C4-2B (cell line): ENCODE data around the gene WDR5.

Source experiments
- H3K27ac ChIP-seq: fragments of 450-650 bp; 2 replicates; pipeline ENCODE4 v1.5.1; 2017
- ZFX ChIP-seq: fragments of 450-650 bp; IDR thresholded peaks from 2 replicates; pipeline ENCODE4 v1.6.1; 2017
- TF ChIP-seq, protein P1 (sequence below): fragments of 450-650 bp; conservative IDR thresholded peaks from 2 replicates; pipeline ENCODE4 v1.5.1; 2017; ENCODE audit warnings: mild to moderate bottlenecking

Gene WDR5

DNA sequence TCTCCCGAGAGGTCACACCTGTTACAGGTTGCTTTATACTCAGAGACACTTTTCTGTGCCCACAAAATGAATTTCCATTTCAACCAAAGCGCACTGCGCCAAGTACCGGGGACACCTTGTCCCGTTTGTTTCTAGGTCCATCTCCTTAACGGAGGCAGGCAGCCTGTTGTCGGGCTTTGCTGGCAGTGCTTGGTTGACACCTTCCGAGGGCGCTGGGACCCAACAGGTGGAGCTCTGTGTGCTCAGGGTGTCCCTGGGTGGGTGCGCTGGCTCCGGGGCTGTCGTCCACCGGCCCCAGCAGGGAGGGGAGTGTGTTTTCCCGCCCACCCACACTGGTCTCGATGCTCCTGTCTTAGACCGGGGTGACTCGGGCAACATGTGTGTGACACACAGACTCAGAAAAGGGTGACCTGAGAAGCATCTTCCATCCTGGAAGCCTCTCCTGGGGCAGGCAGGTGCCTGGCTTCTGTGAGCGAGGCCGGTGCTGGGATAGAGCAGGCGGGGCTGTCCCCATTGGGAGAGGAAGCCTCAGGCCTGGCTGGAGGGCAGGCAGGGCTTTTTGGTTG lies 20.0 kb downstream of the WDR5 start:
- TF ChIP-seq, protein P1, sequence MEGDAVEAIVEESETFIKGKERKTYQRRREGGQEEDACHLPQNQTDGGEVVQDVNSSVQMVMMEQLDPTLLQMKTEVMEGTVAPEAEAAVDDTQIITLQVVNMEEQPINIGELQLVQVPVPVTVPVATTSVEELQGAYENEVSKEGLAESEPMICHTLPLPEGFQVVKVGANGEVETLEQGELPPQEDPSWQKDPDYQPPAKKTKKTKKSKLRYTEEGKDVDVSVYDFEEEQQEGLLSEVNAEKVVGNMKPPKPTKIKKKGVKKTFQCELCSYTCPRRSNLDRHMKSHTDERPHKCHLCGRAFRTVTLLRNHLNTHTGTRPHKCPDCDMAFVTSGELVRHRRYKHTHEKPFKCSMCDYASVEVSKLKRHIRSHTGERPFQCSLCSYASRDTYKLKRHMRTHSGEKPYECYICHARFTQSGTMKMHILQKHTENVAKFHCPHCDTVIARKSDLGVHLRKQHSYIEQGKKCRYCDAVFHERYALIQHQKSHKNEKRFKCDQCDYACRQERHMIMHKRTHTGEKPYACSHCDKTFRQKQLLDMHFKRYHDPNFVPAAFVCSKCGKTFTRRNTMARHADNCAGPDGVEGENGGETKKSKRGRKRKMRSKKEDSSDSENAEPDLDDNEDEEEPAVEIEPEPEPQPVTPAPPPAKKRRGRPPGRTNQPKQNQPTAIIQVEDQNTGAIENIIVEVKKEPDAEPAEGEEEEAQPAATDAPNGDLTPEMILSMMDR, result no peak
- no peak for TF ChIP-seq ZFX
- no peak overlapping the region for H3K27ac ChIP-seq

DNA sequence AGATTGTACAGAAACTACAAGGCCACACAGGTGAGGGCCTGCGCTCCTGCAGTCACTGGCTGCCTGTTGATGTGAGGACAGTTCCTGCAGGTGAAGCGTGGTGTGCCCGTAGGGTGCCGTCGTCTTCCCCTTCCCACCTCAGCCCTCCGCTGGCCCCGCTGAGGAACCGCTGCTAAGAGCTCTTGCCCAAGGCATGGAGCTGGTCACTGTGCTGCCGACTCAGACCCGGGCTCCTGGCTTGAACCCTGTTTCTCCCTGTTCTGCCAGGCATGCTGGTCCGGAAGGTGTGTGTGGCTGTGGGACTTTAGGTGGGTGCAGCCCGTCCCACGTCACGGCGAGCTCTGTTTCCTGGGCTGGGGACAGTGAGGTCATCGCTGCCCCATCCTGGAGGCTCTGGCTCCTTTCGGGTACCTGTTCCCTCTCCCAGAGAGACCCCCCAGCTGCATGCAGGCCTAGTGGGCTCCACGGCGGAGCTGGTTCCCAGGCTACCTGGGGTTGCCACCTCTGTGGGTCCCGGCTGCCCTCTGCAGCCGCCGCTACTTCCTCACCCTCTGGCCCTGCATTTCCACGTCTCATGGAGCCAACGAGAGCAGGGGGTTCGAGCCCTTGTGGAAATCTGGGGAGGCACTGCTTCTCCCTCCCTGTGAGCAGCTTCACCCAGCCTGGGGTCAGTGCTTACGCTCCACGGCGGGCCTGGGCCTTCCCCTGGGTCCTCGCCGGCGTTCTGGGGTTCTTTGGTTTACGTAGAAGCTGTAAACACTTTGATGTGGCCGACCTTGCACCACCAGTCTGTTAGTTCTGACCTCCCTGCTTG lies 20.9 kb downstream of the WDR5 start:
- no peak overlapping the region for H3K27ac ChIP-seq
- TF ChIP-seq, protein P1, result no peak
- TF ChIP-seq ZFX, result no peak

DNA sequence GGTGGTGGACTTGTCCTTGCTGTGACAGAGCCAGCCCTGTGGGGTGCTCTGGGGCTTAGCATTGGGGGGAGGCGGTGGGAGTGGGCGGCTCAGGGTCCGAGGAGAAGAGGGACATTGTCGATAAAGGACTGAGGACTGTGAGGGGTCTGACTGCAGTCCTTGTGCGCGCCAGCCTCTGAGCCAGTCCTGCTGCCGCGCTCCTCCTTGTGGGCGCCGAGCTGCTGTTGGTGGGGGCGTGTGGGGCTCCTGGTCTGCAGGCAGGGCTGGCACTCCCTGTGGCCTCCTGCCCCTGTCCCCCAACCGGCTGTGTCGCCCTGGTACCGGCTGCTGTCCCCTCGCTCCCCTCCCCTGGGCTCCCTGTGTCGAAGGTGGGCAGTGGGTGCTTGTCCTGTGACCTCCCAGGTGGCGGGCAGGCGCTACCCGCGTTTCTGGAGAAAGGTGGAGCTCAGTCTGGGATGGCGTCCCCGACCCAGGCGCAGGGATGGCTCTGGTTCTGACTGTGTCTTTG lies 21.6 kb downstream of the WDR5 start:
- no peak overlapping the region for H3K27ac ChIP-seq

DNA sequence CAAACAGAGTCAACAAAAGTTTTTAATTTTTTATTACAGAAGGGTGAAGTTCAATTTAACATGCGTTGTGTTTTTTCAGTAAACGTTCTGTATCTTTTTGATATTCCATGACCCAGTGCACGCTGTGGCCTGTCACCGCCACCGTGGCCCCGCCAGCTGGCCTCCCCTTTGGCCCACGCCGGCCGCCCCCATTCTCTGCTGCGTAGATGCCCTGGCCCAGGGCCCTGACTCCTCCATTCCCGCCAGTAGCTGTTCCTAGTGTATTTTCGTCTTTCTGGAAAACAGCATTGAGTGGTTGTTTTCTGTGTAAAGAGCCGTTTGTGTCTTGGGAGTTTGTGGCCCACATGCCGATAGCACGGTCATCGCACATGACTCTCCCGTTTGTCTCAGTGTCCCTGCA lies 22.4 kb downstream of the WDR5 start:
- no peak overlapping the region for H3K27ac ChIP-seq
- TF ChIP-seq ZFX, result no peak
- TF ChIP-seq, protein P1, result no peak

More for the DNA sequence above, 21.6 kb downstream of the WDR5 start:
- TF ChIP-seq, protein P1, result no peak
- no peak for TF ChIP-seq ZFX

- TF ChIP-seq ZFX, result no peak
- TF ChIP-seq, protein P1, result no peak
- H3K27ac ChIP-seq, result no peak overlapping the region
These were observed 23.0 kb downstream of the WDR5 start for GRCh38 chr9:134158753-134159392.

GRCh38 chr9:134159566-134160245 lies 23.8 kb downstream of the WDR5 start:
- TF ChIP-seq ZFX, result no peak
- TF ChIP-seq, protein P1, result no peak
- no peak overlapping the region for H3K27ac ChIP-seq
